Hepatocyte (in vitro differentiated cells): ENCODE results near the gene TBK1.

Source experiments
- CTCF ChIP-seq: fragments of 200-600 bp; sonication (generic); IDR thresholded peaks from 2 replicates; pipeline ENCODE4 v1.5.1; 2016; ENCODE audit warnings: antibody characterized with exemption, mild to moderate bottlenecking; ENCODE audit not compliant: poor library complexity
- EZH2 ChIP-seq: fragments of 200-600 bp; sonication (generic); IDR thresholded peaks from 2 replicates; pipeline ENCODE4 v1.6.1; 2016; ENCODE audit warnings: antibody characterized with exemption, mild to moderate bottlenecking, borderline replicate concordance

GRCh38 chr12:64457466-64457865, 5.5 kb downstream of the TBK1 start:
- no peak for TF ChIP-seq CTCF
- TF ChIP-seq EZH2, result no peak
